ENCODE data around the gene ADPRS.

DNA sequence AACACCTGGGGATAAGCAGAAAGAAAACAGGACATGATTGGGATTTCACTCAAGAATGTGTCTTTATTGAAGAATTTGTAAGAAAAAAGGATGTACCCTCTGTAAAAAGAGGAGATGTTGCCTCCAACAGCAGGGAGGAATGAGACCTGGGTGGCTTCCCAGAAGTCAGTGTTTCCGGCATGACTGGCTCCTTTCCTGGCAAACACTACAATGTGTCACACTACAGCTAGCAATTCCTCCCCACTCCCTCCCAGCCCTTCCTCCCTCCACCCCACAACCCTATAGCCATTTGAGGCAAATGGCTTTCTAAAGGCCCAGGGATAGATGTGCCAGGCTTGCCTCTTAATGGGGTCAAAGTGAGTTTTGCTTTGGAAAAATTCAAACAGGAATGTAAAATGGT is 47.8 kb downstream of the ADPRS start:
- TF ChIP-seq, protein P1, sequence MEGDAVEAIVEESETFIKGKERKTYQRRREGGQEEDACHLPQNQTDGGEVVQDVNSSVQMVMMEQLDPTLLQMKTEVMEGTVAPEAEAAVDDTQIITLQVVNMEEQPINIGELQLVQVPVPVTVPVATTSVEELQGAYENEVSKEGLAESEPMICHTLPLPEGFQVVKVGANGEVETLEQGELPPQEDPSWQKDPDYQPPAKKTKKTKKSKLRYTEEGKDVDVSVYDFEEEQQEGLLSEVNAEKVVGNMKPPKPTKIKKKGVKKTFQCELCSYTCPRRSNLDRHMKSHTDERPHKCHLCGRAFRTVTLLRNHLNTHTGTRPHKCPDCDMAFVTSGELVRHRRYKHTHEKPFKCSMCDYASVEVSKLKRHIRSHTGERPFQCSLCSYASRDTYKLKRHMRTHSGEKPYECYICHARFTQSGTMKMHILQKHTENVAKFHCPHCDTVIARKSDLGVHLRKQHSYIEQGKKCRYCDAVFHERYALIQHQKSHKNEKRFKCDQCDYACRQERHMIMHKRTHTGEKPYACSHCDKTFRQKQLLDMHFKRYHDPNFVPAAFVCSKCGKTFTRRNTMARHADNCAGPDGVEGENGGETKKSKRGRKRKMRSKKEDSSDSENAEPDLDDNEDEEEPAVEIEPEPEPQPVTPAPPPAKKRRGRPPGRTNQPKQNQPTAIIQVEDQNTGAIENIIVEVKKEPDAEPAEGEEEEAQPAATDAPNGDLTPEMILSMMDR (IDR thresholded peaks at IDR 0.05): no peak
- TF ChIP-seq POLR2A (IDR thresholded peaks at IDR 0.05) (no peak), EP300 (IDR thresholded peaks at IDR 0.05) (no peak)
